Smooth muscle cell (in vitro differentiated cells): ENCODE measurements around the gene TACO1. TPM values are rescaled to one million over a fixed set of nuclear protein-coding genes. Genes with fewer than 3 reads are reported as not detected.

ENCODE experiments used
- DNase-seq: peaks from one replicate; lab custom pipeline; 2025; ENCODE audit not compliant: unreplicated experiment; lab: John Stamatoyannopoulos, UW
- H2AFZ ChIP-seq: fragments of 200-600 bp; sonication (generic); 2 replicates; pipeline ENCODE4 v1.6.0; 2016; ENCODE audit warnings: antibody characterized with exemption, low read depth, mild to moderate bottlenecking
- H3F3A ChIP-seq: fragments of 200-600 bp; sonication (generic); 2 replicates; pipeline ENCODE4 v1.6.0; 2017; ENCODE audit warnings: antibody characterized with exemption, low read depth
- H3K27ac ChIP-seq: fragments of 200-600 bp; sonication (generic); 2 replicates; pipeline ENCODE4 v1.5.1; 2016; ENCODE audit warnings: low read depth, mild to moderate bottlenecking
- H3K27me3 ChIP-seq: fragments of 200-600 bp; sonication (generic); 2 replicates; pipeline ENCODE4 v1.6.1; 2016; ENCODE audit warnings: low read depth, mild to moderate bottlenecking
- H3K36me3 ChIP-seq: fragments of 200-600 bp; sonication (generic); 2 replicates; pipeline ENCODE4 v1.5.1; 2016; ENCODE audit warnings: low read depth
- H3K4me1 ChIP-seq: fragments of 200-600 bp; sonication (generic); 2 replicates; pipeline ENCODE4 v1.5.1; 2016; ENCODE audit warnings: low read depth
- H3K4me2 ChIP-seq: fragments of 200-600 bp; sonication (generic); 2 replicates; pipeline ENCODE4 v1.6.0; 2016; ENCODE audit warnings: mild to moderate bottlenecking
- H3K4me3 ChIP-seq: fragments of 200-600 bp; sonication (generic); 2 replicates; pipeline ENCODE4 v1.5.1; 2016; ENCODE audit warnings: mild to moderate bottlenecking
- H3K79me2 ChIP-seq: fragments of 200-600 bp; sonication (generic); 2 replicates; pipeline ENCODE4 v1.6.0; 2016; ENCODE audit warnings: low read depth, mild to moderate bottlenecking
- H3K9ac ChIP-seq: fragments of 200-600 bp; sonication (generic); 2 replicates; pipeline ENCODE4 v1.6.0; 2016; ENCODE audit warnings: low read depth
- H3K9me3 ChIP-seq: fragments of 200-600 bp; sonication (generic); replicated peaks from 2 replicates; pipeline ENCODE4 v1.5.1; 2016; ENCODE audit warnings: low read depth
- H4K20me1 ChIP-seq: fragments of 200-600 bp; sonication (generic); 2 replicates; pipeline ENCODE4 v1.6.0; 2016; ENCODE audit warnings: low read depth
- WGBS: methylation state at CpG from one replicate; pipeline ENCODE4 v1.1.7; 2016; ENCODE audit warnings: low lambda C conversion rate; 5-methylcytosine and 5-hydroxymethylcytosine counted together
- polyA plus RNA-seq: library from polyadenylated mRNA; unstranded; fragments of >200 nt; fragmentation: Nextera tagmentation; extraction: Ambion mirVana; gene quantifications from 2 replicates; pipeline ENCODE4 v1.2.1, GENCODE V29; 2016
- total RNA-seq: library from RNA; depleted of rRNA; stranded (reverse); fragments of >200 nt; gene quantifications from 2 replicates; pipeline ENCODE4 v1.2.3, GENCODE V29; 2014
- TF ChIP-seq, protein P1 (sequence below): fragments of 200-600 bp; sonication (generic); IDR thresholded peaks from 2 replicates; pipeline ENCODE4 v1.5.1; 2017; ENCODE audit warnings: borderline replicate concordance, mild to moderate bottlenecking, antibody characterized with exemption; ENCODE audit not compliant: insufficient read depth, poor library complexity, severe bottlenecking

TACO1 gene
- total and polyA plus RNA-seq, 2 experiments from 2014 or later, result 12.7 to 32.3 TPM

DNA sequence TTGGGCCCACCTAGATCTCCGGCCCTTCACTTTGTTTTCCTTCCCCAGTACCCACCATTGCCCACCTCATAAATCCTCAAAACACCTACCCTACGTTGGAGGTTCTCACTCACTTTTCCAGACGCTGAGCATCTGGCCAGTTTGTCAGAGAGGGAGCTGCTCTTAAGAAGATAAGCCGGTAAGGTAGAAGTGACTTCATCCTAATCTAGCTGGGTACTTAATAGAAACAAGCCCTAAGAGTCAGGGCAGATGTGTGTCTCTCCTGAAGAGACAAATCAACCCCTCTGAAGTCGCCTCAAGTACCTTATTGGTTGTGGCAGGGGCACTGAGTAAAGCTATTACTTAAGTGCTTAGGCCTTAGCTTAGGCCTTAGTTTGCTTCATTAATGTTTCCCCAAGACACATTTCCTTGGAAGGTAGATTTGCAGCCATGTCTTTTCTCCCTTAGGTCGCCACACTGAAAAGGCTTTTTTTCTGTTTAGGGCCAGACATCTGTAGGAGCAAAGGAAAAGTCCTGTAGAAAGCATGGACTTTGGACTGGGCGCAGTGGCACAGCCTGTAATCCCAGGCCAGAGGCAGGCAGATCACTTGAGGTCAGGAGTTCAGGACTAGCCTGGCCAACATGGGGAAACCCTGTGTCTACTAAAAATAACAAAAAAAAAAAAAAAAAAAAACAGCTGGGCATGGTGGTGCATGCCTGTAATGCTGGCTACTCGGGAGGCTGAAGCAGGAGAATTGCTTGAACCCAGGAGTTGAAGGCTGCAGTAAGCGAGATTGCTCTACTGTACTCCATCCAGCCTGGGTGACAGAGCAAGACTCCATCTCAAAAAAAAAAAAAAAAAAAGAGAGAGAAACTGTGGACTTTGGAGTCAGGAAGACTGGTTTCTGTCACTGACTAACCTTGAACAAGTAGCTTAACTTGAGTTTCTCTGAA lies 1.0 kb downstream of the TACO1 start:
- TF ChIP-seq, protein P1, sequence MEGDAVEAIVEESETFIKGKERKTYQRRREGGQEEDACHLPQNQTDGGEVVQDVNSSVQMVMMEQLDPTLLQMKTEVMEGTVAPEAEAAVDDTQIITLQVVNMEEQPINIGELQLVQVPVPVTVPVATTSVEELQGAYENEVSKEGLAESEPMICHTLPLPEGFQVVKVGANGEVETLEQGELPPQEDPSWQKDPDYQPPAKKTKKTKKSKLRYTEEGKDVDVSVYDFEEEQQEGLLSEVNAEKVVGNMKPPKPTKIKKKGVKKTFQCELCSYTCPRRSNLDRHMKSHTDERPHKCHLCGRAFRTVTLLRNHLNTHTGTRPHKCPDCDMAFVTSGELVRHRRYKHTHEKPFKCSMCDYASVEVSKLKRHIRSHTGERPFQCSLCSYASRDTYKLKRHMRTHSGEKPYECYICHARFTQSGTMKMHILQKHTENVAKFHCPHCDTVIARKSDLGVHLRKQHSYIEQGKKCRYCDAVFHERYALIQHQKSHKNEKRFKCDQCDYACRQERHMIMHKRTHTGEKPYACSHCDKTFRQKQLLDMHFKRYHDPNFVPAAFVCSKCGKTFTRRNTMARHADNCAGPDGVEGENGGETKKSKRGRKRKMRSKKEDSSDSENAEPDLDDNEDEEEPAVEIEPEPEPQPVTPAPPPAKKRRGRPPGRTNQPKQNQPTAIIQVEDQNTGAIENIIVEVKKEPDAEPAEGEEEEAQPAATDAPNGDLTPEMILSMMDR, result no peak
- WGBS, result 59% methylated on average over 9 of the region's 9 CpGs
- no peak for DNase-seq

DNA sequence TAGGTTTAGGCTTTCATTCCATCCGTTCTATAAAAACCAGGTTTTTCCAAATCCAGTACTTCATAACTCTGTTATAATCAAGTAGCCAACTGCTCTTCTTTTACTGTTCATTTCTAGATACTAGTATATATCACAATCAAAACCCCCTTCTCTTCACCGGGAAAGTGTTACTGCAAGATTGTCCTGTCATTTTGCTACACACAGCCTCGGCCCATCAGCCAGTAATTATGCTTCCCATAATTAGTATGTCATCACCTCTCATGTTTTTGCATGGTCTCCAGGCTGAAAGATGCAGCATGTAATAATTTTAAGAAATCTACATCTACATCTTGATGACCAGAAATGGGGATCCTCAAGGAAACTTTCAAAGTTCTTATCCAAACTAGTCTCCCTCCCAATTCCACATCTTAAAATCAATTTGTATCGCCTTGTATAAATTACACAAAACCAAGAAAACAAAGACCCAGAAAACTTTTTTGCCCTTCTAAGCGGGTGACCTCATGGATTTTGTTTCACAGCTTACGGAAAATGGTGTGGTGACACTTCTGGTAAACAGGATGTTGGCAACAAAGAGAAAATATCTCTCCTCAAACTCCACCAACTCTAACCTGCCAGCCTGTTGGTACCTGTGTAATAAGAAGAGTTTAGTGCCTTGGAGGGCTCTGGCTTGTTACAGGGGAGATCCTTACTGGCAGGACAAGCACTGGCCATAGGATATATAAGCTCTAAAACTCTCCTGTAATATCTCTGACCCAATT lies 9.3 kb downstream of the TACO1 start:
- Histone ChIP-seq H3K4me1 (no peaks in the 10 kb centered on the region), H3K4me3 (no peak overlapping the region), H3K4me2 (no peak overlapping the region), H3F3A (no peaks in the 10 kb centered on the region), H4K20me1 (no peaks in the 10 kb centered on the region), H3K79me2 (no peaks in the 10 kb centered on the region), H3K36me3 (no peaks in the 10 kb centered on the region), H3K9me3 (no peaks in the 10 kb centered on the region), H3K9ac (no peak overlapping the region), H3K27ac (no peak overlapping the region), H2AFZ (no peak overlapping the region), H3K27me3 (no peaks in the 10 kb centered on the region)
- WGBS, result 94% methylated on average over 6 of the region's 6 CpGs
- TF ChIP-seq, protein P1, result no peak
- no peak for DNase-seq

More for the DNA sequence above, 1.0 kb downstream of the TACO1 start:
- Histone ChIP-seq H3K4me3 (peak overlapping the region; percentile 85), H2AFZ (peak overlapping the region; percentile 95), H3F3A (no peaks in the 10 kb centered on the region), H3K4me1 (peaks cover 13% of the 10 kb centered on the region), H3K27ac (peak overlapping the region; percentile 15), H3K9ac (peak overlapping the region; percentile 95), H4K20me1 (no peaks in the 10 kb centered on the region), H3K36me3 (no peaks in the 10 kb centered on the region), H3K9me3 (no peaks in the 10 kb centered on the region), H3K27me3 (no peaks in the 10 kb centered on the region), H3K4me2 (peak overlapping the region; percentile 97), H3K79me2 (peaks cover 12% of the 10 kb centered on the region)

DNA sequence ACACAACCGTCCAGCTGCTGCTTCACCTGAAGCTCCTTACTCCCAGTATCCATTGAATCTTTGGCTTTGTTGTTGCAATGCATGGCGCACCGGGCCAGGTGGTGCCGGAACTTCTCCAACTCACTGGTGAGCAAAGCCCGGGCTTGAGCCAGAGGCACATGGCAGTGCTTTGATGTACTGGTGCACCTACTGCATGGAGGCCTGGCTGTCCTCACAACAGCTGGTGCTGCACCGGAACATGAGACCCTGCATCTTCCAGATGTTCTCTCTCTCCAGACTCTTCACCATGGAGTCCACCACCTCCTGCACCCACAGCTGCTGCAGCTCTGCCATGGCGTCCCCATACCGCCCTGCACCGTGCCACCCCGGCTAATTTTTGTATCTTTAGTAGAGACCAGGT lies 10.2 kb downstream of the TACO1 start:
- H3F3A ChIP-seq, result no peaks in the 10 kb centered on the region
- no peak overlapping the region for H2AFZ ChIP-seq
- no peak for DNase-seq
- H3K27me3 ChIP-seq, result no peaks in the 10 kb centered on the region
- H3K27ac ChIP-seq, result no peak overlapping the region
- 95% methylated on average over 10 of the region's 10 CpGs for WGBS
- H3K4me3 ChIP-seq, result no peak overlapping the region
- no peak overlapping the region for H3K4me2 ChIP-seq
- no peaks in the 10 kb centered on the region for H3K36me3 ChIP-seq
- H4K20me1 ChIP-seq, result no peaks in the 10 kb centered on the region
- H3K4me1 ChIP-seq, result no peaks in the 10 kb centered on the region
- H3K79me2 ChIP-seq, result no peaks in the 10 kb centered on the region
- TF ChIP-seq, protein P1, result no peak
- no peak overlapping the region for H3K9ac ChIP-seq
- H3K9me3 ChIP-seq, result no peaks in the 10 kb centered on the region
